HG02884 (cell line): ENCODE results near the gene PACSIN1.

Experiments
- ATAC-seq: cut with Tn5 transposase; IDR thresholded peaks from one replicate; pipeline ENCODE4 v1.9.1; 2021; ENCODE audit warnings: mild to moderate bottlenecking, moderate library complexity; ENCODE audit not compliant: unreplicated experiment

PACSIN1 gene

GRCh38 chr6:34578445-34579262 lies 112.8 kb downstream of the PACSIN1 start:
- ATAC-seq, result no peak

- no peak for ATAC-seq
Measured at GRCh38 chr6:34580707-34581560, 115.1 kb downstream of the PACSIN1 start.

- ATAC-seq, result no peak
Measured at GRCh38 chr6:34581561-34581920, 115.7 kb downstream of the PACSIN1 start.

- ATAC-seq, result no peak
Measured at GRCh38 chr6:34583461-34583860, 117.6 kb downstream of the PACSIN1 start.

GRCh38 chr6:34583861-34584604 lies 118.2 kb downstream of the PACSIN1 start:
- ATAC-seq, result no peak

GRCh38 chr6:34584694-34585093 lies 118.8 kb downstream of the PACSIN1 start:
- no peak for ATAC-seq
